ENCODE results near the gene SLC38A10.

Gene SLC38A10

DNA sequence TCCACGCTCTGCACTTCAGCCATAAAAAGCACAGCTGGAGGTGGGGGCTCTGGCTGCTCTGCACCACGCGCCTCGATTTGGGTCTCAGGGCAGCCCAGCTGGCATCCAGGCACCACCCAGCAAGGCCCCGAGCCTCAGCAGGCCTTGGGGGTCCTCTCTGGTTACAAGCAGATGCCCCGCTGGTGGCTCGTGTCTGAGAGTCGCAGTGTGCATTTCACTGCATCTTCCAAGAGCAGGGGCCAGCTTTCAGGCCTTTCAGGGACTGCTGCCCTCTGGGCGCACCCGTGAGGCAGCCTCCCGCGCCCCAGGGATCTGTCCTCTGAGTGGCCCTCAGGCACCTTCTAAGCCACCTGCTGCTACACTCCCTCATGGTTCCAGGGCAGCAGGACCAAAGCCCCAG, 30.5 kb downstream of the SLC38A10 start:
- Histone ChIP-seq H3K4me3 (ENCODE audit: severe bottlenecking) (no peak overlapping the region), H3K27me3 (ENCODE audit: insufficient read depth, poor library complexity, severe bottlenecking) (no peaks in the 10 kb centered on the region), H3K36me3 (ENCODE audit: low read depth) (peaks cover 54% of the 10 kb centered on the region), H3K9me3 (ENCODE audit: severe bottlenecking) (no peaks in the 10 kb centered on the region), H3K27ac (ENCODE audit: poor library complexity, severe bottlenecking) (no peak overlapping the region), H3K4me1 (ENCODE audit: insufficient read depth, poor library complexity, severe bottlenecking) (no peaks in the 10 kb centered on the region)
- no peak for ATAC-seq (ENCODE audit: low read depth)
- no peak for TF ChIP-seq CTCF (IDR thresholded peaks at IDR 0.05; ENCODE audit: poor library complexity, severe bottlenecking)
- no peak for DNase-seq (ENCODE audit: low spot score)

DNA sequence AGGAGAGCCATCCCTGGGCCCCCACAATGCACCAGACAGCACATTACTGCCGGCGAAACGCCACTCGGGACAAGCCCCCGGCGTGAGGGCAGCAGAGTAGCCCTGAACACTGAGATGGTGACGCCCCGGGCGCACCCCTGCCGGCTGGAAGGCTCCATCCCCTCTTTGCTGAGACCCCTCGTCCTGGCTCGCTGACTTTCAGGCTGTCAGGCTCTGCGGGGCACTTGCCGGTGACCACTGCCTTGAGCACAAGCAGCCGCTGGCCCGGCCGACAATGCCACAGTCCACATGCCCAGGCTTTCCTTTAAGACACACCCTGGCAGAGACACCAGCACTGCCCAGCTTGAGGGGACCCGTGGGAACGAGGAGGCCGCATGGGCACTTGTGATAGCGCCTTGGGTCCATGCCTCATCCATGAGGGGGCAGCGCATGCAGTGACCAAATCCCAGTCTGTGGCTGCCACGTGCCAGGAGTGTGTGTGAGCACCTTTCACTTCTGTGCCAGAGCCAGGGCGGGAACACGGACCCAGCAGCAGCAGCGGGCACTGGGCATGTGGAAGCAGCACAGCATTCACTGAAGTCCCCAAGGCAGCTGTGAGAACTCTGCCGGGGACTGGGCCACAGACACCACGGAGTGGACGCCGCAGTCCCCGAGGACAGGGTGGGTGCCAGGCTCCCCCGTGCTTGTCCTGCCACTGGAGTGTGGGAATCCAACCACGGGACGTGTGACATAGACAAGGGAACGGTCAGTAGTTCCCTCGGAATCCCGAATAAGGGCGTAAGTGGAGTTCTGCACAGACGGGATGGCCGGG, 31.5 kb downstream of the SLC38A10 start:
- H3K4me1 ChIP-seq (ENCODE audit: insufficient read depth, poor library complexity, severe bottlenecking) = no peaks in the 10 kb centered on the region
- no peak for ATAC-seq (ENCODE audit: low read depth)
- no peak overlapping the region for H3K27ac ChIP-seq (ENCODE audit: poor library complexity, severe bottlenecking)
- no peaks in the 10 kb centered on the region for H3K9me3 ChIP-seq (ENCODE audit: severe bottlenecking)
- no peak for DNase-seq (ENCODE audit: low spot score)
- H3K27me3 ChIP-seq (ENCODE audit: insufficient read depth, poor library complexity, severe bottlenecking) = no peaks in the 10 kb centered on the region
- no peak overlapping the region for H3K4me3 ChIP-seq (ENCODE audit: severe bottlenecking)
- no peak for TF ChIP-seq CTCF (IDR thresholded peaks at IDR 0.05; ENCODE audit: poor library complexity, severe bottlenecking)
- peaks cover 49% of the 10 kb centered on the region for H3K36me3 ChIP-seq (ENCODE audit: low read depth)

GRCh38 chr17:81261582-81262336, 33.3 kb downstream of the SLC38A10 start:
- no peak for ATAC-seq (ENCODE audit: low read depth)

GRCh38 chr17:81261096-81261495, 34.0 kb downstream of the SLC38A10 start:
- Histone ChIP-seq H3K36me3 (ENCODE audit: low read depth) (peaks cover 39% of the 10 kb centered on the region), H3K27ac (ENCODE audit: poor library complexity, severe bottlenecking) (no peak overlapping the region), H3K27me3 (ENCODE audit: insufficient read depth, poor library complexity, severe bottlenecking) (no peaks in the 10 kb centered on the region), H3K9me3 (ENCODE audit: severe bottlenecking) (no peaks in the 10 kb centered on the region), H3K4me3 (ENCODE audit: severe bottlenecking) (no peak overlapping the region), H3K4me1 (ENCODE audit: insufficient read depth, poor library complexity, severe bottlenecking) (no peaks in the 10 kb centered on the region)
- TF ChIP-seq CTCF (IDR thresholded peaks at IDR 0.05; ENCODE audit: poor library complexity, severe bottlenecking) = no peak
- ATAC-seq (ENCODE audit: low read depth) (no peak), DNase-seq (ENCODE audit: low spot score) (no peak)

More at GRCh38 chr17:81261582-81262336, 33.3 kb downstream of the SLC38A10 start:
- DNase-seq (ENCODE audit: low spot score) = no peak
- Histone ChIP-seq H3K27ac (ENCODE audit: poor library complexity, severe bottlenecking) (no peak overlapping the region), H3K27me3 (ENCODE audit: insufficient read depth, poor library complexity, severe bottlenecking) (no peaks in the 10 kb centered on the region), H3K4me3 (ENCODE audit: severe bottlenecking) (no peak overlapping the region), H3K9me3 (ENCODE audit: severe bottlenecking) (no peaks in the 10 kb centered on the region), H3K4me1 (ENCODE audit: insufficient read depth, poor library complexity, severe bottlenecking) (no peaks in the 10 kb centered on the region), H3K36me3 (ENCODE audit: low read depth) (peaks cover 39% of the 10 kb centered on the region)
- no peak for TF ChIP-seq CTCF (IDR thresholded peaks at IDR 0.05; ENCODE audit: poor library complexity, severe bottlenecking)
